GM12875 (cell line): ENCODE measurements around the gene UNC50.

Source experiments
- H3K4me3 ChIP-seq: one replicate; pipeline ENCODE4 v1.5.1; 2011; ENCODE audit warnings: low read depth, low read length, control low read depth
- CTCF ChIP-seq: IDR thresholded peaks from 2 replicates; pipeline ENCODE4 v1.5.1; 2011; ENCODE audit warnings: low read depth, mild to moderate bottlenecking, control low read depth, inconsistent platforms, low read length, moderate library complexity, borderline replicate concordance; ENCODE audit not compliant: insufficient read depth

The UNC50 gene

GRCh38 chr2:98608116-98608961 lies at the start of gene UNC50, which contains the start of gene COA5:
Gene UNC50, plus strand, starts transcription at chr2:98608589. Its CDS starts 1,171 bp downstream, at chr2:98609760.
Gene COA5, minus strand, starts transcription at chr2:98608512. Its CDS starts 107 bp downstream, at chr2:98608405.
- TF ChIP-seq CTCF: 0 out of 2 replicates have a peak, but pooled peaks have one; percentile 1
- H3K4me3 ChIP-seq: peak within 1 kb of the TSS; percentile 88

GRCh38 chr2:98558852-98559530 lies 49.4 kb upstream of the UNC50 start:
- no peak for TF ChIP-seq CTCF
- H3K4me3 ChIP-seq: no peak overlapping the region

GRCh38 chr2:98559581-98559980 lies 48.8 kb upstream of the UNC50 start:
- TF ChIP-seq CTCF: no peak
- H3K4me3 ChIP-seq: no peak overlapping the region

GRCh38 chr2:98560256-98560771 lies 48.1 kb upstream of the UNC50 start:
- H3K4me3 ChIP-seq: no peak overlapping the region
- TF ChIP-seq CTCF: no peak

- no peak for TF ChIP-seq CTCF
- H3K4me3 ChIP-seq: no peak overlapping the region
Observed at GRCh38 chr2:98561018-98561417, 47.4 kb upstream of the UNC50 start.

- no peak overlapping the region for H3K4me3 ChIP-seq
- no peak for TF ChIP-seq CTCF
Observed at GRCh38 chr2:98561902-98562695, 46.3 kb upstream of the UNC50 start.
